Adrenal gland (tissue), 12 donors: ENCODE results near the gene WDR59. TPM values are rescaled to one million over a fixed set of nuclear protein-coding genes. Genes with fewer than 3 reads are reported as not detected.

ENCODE experiments used
- DNase-seq, 7 donors: peaks; one replicate each; pipeline ENCODE4 v3.0.0-alpha.2; 2019 to 2020
- H3K27ac ChIP-seq, 5 donors: fragments of 200-600 bp; sonication (generic) in 4 of 5; 1 replicate in 3 of 5; 2 replicates in 2 of 5; pipeline versions ENCODE4 v1.5.1 to v1.8.0; 2016 to 2020; ENCODE audit warnings: mild to moderate bottlenecking in 1 of 5
- H3K27me3 ChIP-seq: fragments of 200-600 bp; 2 replicates; pipeline ENCODE4 v1.8.0; 2021
- H3K36me3 ChIP-seq, 2 donors: fragments of 200-600 bp; replicated peaks in 1 of 2; 1 replicate in 1 of 2; 2 replicates in 1 of 2; pipeline versions ENCODE4 v1.5.1 to v1.8.0; 2018 to 2022
- H3K4me1 ChIP-seq, 2 donors: fragments of 200-600 bp; replicated peaks in 1 of 2; 1 replicate in 1 of 2; 2 replicates in 1 of 2; pipeline versions ENCODE4 v1.5.1 to v1.8.0; 2018 to 2021
- H3K4me3 ChIP-seq, 4 donors: fragments of 200-600 bp; sonication (generic) in 3 of 4; one replicate each; pipeline ENCODE4 v1.5.1; 2016 to 2018
- H3K9me3 ChIP-seq, 3 donors: fragments of 200-600 bp; sonication (generic) in 1 of 3; replicated peaks in 1 of 3; 1 replicate in 2 of 3; 2 replicates in 1 of 3; pipeline versions ENCODE4 v1.5.1 to v1.8.0; 2016 to 2021
- CTCF ChIP-seq, 6 experiments: fragments of 450-650 bp in 4 of 6; fragments of 200-600 bp in 2 of 6; sonication (generic) in 1 of 6; IDR thresholded peaks; 1 replicate in 5 of 6; 2 replicates in 1 of 6; pipeline versions ENCODE4 v1.5.1 to v1.8.0; 2016 to 2021; ENCODE audit warnings: antibody characterized with exemption in 6 of 6, mild to moderate bottlenecking in 2 of 6, moderate library complexity in 1 of 6
- POLR2A ChIP-seq, 2 donors: fragments of 450-650 bp; IDR thresholded peaks; one replicate each; pipeline ENCODE4 v1.6.1; 2017; ENCODE audit warnings: antibody characterized with exemption in 2 of 2, mild to moderate bottlenecking in 2 of 2, moderate library complexity in 1 of 2
- WGBS, 4 donors: extraction: QIAGEN DNeasy Blood & Tissue Kit in 2 of 4; methylation state at CpG; one replicate each; pipeline versions ENCODE4 v1.1.5 to v1.1.7; 2013 to 2017; 5-methylcytosine and 5-hydroxymethylcytosine counted together
- intact Hi-C, 2 donors: fragments of 100-400 bp; cut with DNase I; formaldehyde crosslinking; loops; one replicate each; pipeline versions ENCODE4 v1.14.1 to v1.15.0; 2022 to 2023
- polyA plus RNA-seq, 3 donors: library from polyadenylated mRNA; stranded (reverse); fragments of 200-250 nt in 2 of 3; fragments of 350-450 nt in 1 of 3; fragmentation: Illumina TruSeq in 1 of 3; extraction: RNeasy Lipid Tissue Mini Kit (QIAGEN cat#74804) in 1 of 3; gene quantifications; one replicate each; pipeline ENCODE4 v1.2.3, GENCODE V29; 2013 to 2014
- total RNA-seq, 9 donors: library from RNA; depleted of rRNA in 4 of 9; stranded (reverse); fragments of >200 nt in 4 of 9; fragments of 120-200 nt in 1 of 9; fragmentation: NEBNext Ultra II Directional in 1 of 9; extraction: Animal tissue kit (Norgen Biotek cat#: 25700) in 1 of 9; gene quantifications; one replicate each; pipeline versions ENCODE4 v1.1.0 to v1.2.4, GENCODE V29; 2013 to 2023
- donor health status: healthy with polysubstance abuse.
- donor health status: Bipolar disorder and iron deficiency.
- donor health status: DM: yes; HTN: yes; CAD: no.
- donor health status: DM: no; HTN: no; CAD: no.
- donor health status: DM: no; HTN: no; CAD: no.
- donor health status: DM: yes; HTN: yes; CAD: no.

The WDR59 gene
- total and polyA plus RNA-seq, 12 donors = 21.5 to 130 (median 64.1) TPM

GRCh38 chr16:74987027-74987681 lies 2.2 kb upstream of the WDR59 start:
- no peak for TF ChIP-seq CTCF (IDR thresholded peaks at IDR 0.05)
- TF ChIP-seq POLR2A (IDR thresholded peaks at IDR 0.05) = no peak
- H3K27ac ChIP-seq = no peak overlapping the region
- intact Hi-C loops = no loop called here
- 73 to 81% (median 75%) methylated on average over 8 of the region's 8 CpGs for WGBS, 4 donors
- no peaks in the 10 kb centered on the region for H3K36me3 ChIP-seq
- H3K4me1 ChIP-seq = peaks cover 5 to 26% of the 10 kb centered on the region in 2 donors
- H3K27me3 ChIP-seq = no peaks in the 10 kb centered on the region
- H3K9me3 ChIP-seq = no peaks in the 10 kb centered on the region
- H3K4me3 ChIP-seq = no peak overlapping the region
- peak in 1 of 7 donors; percentile 41 for DNase-seq

- WGBS, 4 donors = 21 to 28% (median 27%) methylated on average over 12 to 13 of the region's 13 CpGs
- Histone ChIP-seq H3K36me3 (no peaks in the 10 kb centered on the region), H3K9me3 (no peaks in the 10 kb centered on the region), H3K27ac (peak overlapping the region in 2 of 5 donors; percentile 84), H3K4me3 (peak overlapping the region in 3 of 4 donors; percentile 76 to 100 (median 83)), H3K4me1 (peaks cover 0 to 16% of the 10 kb centered on the region in 2 donors), H3K27me3 (no peaks in the 10 kb centered on the region)
- no peak for DNase-seq
- no peak for TF ChIP-seq CTCF (IDR thresholded peaks at IDR 0.05)
- no peak for TF ChIP-seq POLR2A (IDR thresholded peaks at IDR 0.05)
- intact Hi-C loops = no loop called here
Measured at GRCh38 chr16:74984194-74984528, 762 bp downstream of the WDR59 start.

- Histone ChIP-seq H3K4me3 (no peak overlapping the region), H3K27me3 (no peaks in the 10 kb centered on the region), H3K9me3 (no peaks in the 10 kb centered on the region), H3K36me3 (no peaks in the 10 kb centered on the region), H3K27ac (no peak overlapping the region), H3K4me1 (peaks cover 0 to 16% of the 10 kb centered on the region in 2 donors)
- no peak for TF ChIP-seq POLR2A (IDR thresholded peaks at IDR 0.05)
- TF ChIP-seq CTCF (IDR thresholded peaks at IDR 0.05) = no peak
- intact Hi-C loops = no loop called here
- 59 to 88% (median 75%) methylated on average over 1 of the region's 1 CpG for WGBS, 4 donors
- no peak for DNase-seq
Measured at GRCh38 chr16:74982256-74982655, 2.7 kb downstream of the WDR59 start.

GRCh38 chr16:74975591-74975990 lies 9.3 kb downstream of the WDR59 start:
- 46 to 63% (median 54%) methylated on average over 5 of the region's 5 CpGs for WGBS, 4 donors
- Histone ChIP-seq H3K4me3 (no peak overlapping the region), H3K27me3 (no peaks in the 10 kb centered on the region), H3K36me3 (no peaks in the 10 kb centered on the region), H3K4me1 (peaks cover 0 to 8% of the 10 kb centered on the region in 2 donors), H3K9me3 (no peaks in the 10 kb centered on the region), H3K27ac (peak overlapping the region in 1 of 5 donors; percentile 64)
- intact Hi-C loops = no loop called here
- no peak for DNase-seq
- no peak for TF ChIP-seq CTCF (IDR thresholded peaks at IDR 0.05)
- no peak for TF ChIP-seq POLR2A (IDR thresholded peaks at IDR 0.05)
